Endodermal cell (in vitro differentiated cells): ENCODE results near the gene ABHD14A. TPM values are rescaled to one million over a fixed set of nuclear protein-coding genes. Genes with fewer than 3 reads are reported as not detected.

Source experiments
- DNase-seq: peaks from one replicate; pipeline ENCODE4 v3.0.0-alpha.2; 2017
- H3K27ac ChIP-seq: 2 replicates; pipeline ENCODE4 v1.5.1; 2013; ENCODE audit warnings: mild to moderate bottlenecking, low read depth, low read length, moderate library complexity
- H3K27me3 ChIP-seq: 2 replicates; pipeline ENCODE4 v1.6.1; 2013; ENCODE audit warnings: mild to moderate bottlenecking, low read length, moderate library complexity; ENCODE audit not compliant: insufficient read depth, control insufficient read depth, poor library complexity, severe bottlenecking
- H3K36me3 ChIP-seq: 2 replicates; pipeline ENCODE4 v1.7.0; 2013; ENCODE audit warnings: mild to moderate bottlenecking, low read length, moderate library complexity; ENCODE audit not compliant: control insufficient read depth, insufficient read depth
- H3K4me1 ChIP-seq: one replicate; pipeline ENCODE4 v1.7.0; 2013; ENCODE audit warnings: low read length; ENCODE audit not compliant: control insufficient read depth, insufficient read depth
- H3K4me3 ChIP-seq: 2 replicates; pipeline ENCODE4 v1.5.1; 2013; ENCODE audit warnings: mild to moderate bottlenecking, low read length, moderate library complexity
- H3K9ac ChIP-seq: 2 replicates; pipeline ENCODE4 v1.6.1; 2013; ENCODE audit warnings: mild to moderate bottlenecking, low read length, moderate library complexity; ENCODE audit not compliant: poor library complexity, severe bottlenecking; ENCODE audit errors: extremely low read depth
- H3K9me3 ChIP-seq: 2 replicates; pipeline ENCODE4 v1.6.1; 2013; ENCODE audit warnings: mild to moderate bottlenecking, low read length, moderate library complexity; ENCODE audit not compliant: control insufficient read depth
- H3K27ac Mint-ChIP-seq: 2 replicates; pipeline ENCODE4 v1.8.0; 2020; ENCODE audit warnings: mixed read lengths
- H3K27me3 Mint-ChIP-seq: 2 replicates; pipeline ENCODE4 v1.8.0; 2021; ENCODE audit warnings: mild to moderate bottlenecking, mixed read lengths; ENCODE audit not compliant: insufficient read depth
- H3K36me3 Mint-ChIP-seq: 2 replicates; pipeline ENCODE4 v1.8.0; 2020; ENCODE audit warnings: low read depth, mixed read lengths
- H3K4me1 Mint-ChIP-seq: 2 replicates; pipeline ENCODE4 v1.8.0; 2020; ENCODE audit warnings: mixed read lengths
- H3K4me3 Mint-ChIP-seq: 2 replicates; pipeline ENCODE4 v1.8.0; 2020; ENCODE audit warnings: mild to moderate bottlenecking, moderate library complexity, mixed read lengths
- H3K9me3 Mint-ChIP-seq: 2 replicates; pipeline ENCODE4 v1.8.0; 2020; ENCODE audit warnings: mild to moderate bottlenecking, mixed read lengths
- CTCF ChIP-seq: fragments of 200-600 bp; sonication (generic); conservative IDR thresholded peaks from 2 replicates; pipeline ENCODE4 v1.5.0; 2021; ENCODE audit warnings: antibody characterized with exemption, mild to moderate bottlenecking
- whole genome bisulfite sequencing, 2 experiments: methylation state at CpG; one replicate each; pipeline versions ENCODE4 v1.1.5 to v1.1.7; 2013; ENCODE audit warnings: missing lambda C conversion rate in 2 of 2, mixed read lengths in 1 of 2; ENCODE audit not compliant: insufficient coverage in 1 of 2, insufficient read length in 1 of 2; 5-methylcytosine and 5-hydroxymethylcytosine counted together
- total RNA-seq, 2 donors: library from RNA; stranded (reverse); fragmentation: NEBNext Ultra II Directional in 1 of 2; extraction: Animal tissue kit (Norgen Biotek cat#: 25700) in 1 of 2; gene quantifications; 2 replicates in 1 of 2; 3 replicates in 1 of 2; pipeline ENCODE4 v1.2.1, GENCODE V29; 2021

ABHD14A gene
- total RNA-seq, 2 donors from 2014 or later, result 9.6 to 10.1 TPM

DNA sequence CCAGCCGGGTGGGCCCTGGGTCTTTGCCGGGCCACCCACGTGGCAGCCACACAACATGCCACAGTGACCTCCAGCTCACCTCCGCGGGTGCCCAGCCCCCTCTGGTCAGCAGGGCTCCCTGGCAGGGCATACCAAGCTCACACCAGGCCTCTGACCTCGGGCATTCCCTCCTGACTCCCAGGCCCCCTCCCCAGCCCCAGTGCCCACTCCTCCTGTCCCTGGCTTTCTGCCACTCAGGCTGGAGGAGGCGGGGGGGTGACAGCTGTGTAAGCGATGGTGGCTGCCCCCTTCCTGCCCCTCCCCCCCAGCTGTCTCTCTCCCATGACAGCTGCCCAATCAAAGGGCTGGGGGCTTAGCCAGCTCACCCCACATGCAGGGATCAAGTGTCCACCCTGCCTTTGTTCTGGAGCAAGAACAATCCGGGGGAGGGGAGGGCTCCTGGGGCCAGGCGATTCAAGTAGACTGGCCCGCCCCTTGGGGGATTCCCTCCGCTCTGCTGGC is 10.9 kb upstream of the ABHD14A start:
- H3K27ac Mint-ChIP-seq, result no peak overlapping the region

GRCh38 chr3:51964521-51964920 is 10.3 kb upstream of the ABHD14A start:
- Histone ChIP-seq H3K36me3 (peaks cover 32% of the 10 kb centered on the region), H3K27ac (peak overlapping the region; percentile 53), H3K4me3 (peak overlapping the region; percentile 88), H3K4me1 (peaks cover 21% of the 10 kb centered on the region), H3K27me3 (no peaks in the 10 kb centered on the region), H3K9me3 (no peaks in the 10 kb centered on the region), H3K9ac (no peak overlapping the region)
- Mint-ChIP-seq H3K4me3 (no peak overlapping the region), H3K27ac (no peak overlapping the region), H3K4me1 (peaks cover 37% of the 10 kb centered on the region), H3K36me3 (peaks cover 3% of the 10 kb centered on the region), H3K9me3 (no peaks in the 10 kb centered on the region), H3K27me3 (no peaks in the 10 kb centered on the region)
- 65 to 83% methylated on average over 2 to 4 of the region's 4 CpGs for WGBS, 2 experiments
- TF ChIP-seq CTCF, result no peak
- peak; percentile 41 for DNase-seq

More for the DNA sequence above, 10.9 kb upstream of the ABHD14A start:
- H3K9me3 ChIP-seq, result no peaks in the 10 kb centered on the region
- H3K9me3 Mint-ChIP-seq, result no peaks in the 10 kb centered on the region
- H3K36me3 ChIP-seq, result peaks cover 37% of the 10 kb centered on the region
- 54 to 64% methylated on average over 7 to 12 of the region's 12 CpGs for WGBS, 2 experiments
- H3K4me3 ChIP-seq, result no peak overlapping the region
- peaks cover 32% of the 10 kb centered on the region for H3K4me1 Mint-ChIP-seq
- H3K4me1 ChIP-seq, result peaks cover 21% of the 10 kb centered on the region
- H3K4me3 Mint-ChIP-seq, result no peak overlapping the region
- DNase-seq, result peak; percentile 52
- no peak for TF ChIP-seq CTCF
- peaks cover 3% of the 10 kb centered on the region for H3K36me3 Mint-ChIP-seq
- peak overlapping the region; percentile 53 for H3K27ac ChIP-seq
- H3K27me3 ChIP-seq, result no peaks in the 10 kb centered on the region
- H3K9ac ChIP-seq, result no peak overlapping the region
- H3K27me3 Mint-ChIP-seq, result no peaks in the 10 kb centered on the region

GRCh38 chr3:51966016-51966415 is 8.8 kb upstream of the ABHD14A start:
- no peaks in the 10 kb centered on the region for H3K9me3 ChIP-seq
- Mint-ChIP-seq H3K27me3 (no peaks in the 10 kb centered on the region), H3K27ac (no peak overlapping the region), H3K4me3 (peak overlapping the region; percentile 79), H3K36me3 (peaks cover 2% of the 10 kb centered on the region), H3K9me3 (no peaks in the 10 kb centered on the region), H3K4me1 (peaks cover 50% of the 10 kb centered on the region)
- no peak for DNase-seq
- peak overlapping the region; percentile 88 for H3K4me3 ChIP-seq
- no peaks in the 10 kb centered on the region for H3K27me3 ChIP-seq
- peaks cover 28% of the 10 kb centered on the region for H3K4me1 ChIP-seq
- H3K27ac ChIP-seq, result no peak overlapping the region
- no peak for TF ChIP-seq CTCF
- 40 to 88% methylated on average over 1 to 2 of the region's 2 CpGs for WGBS, 2 experiments
- H3K36me3 ChIP-seq, result peaks cover 17% of the 10 kb centered on the region
- no peak overlapping the region for H3K9ac ChIP-seq
